NCI-H2196 treated with DMSO at 0.1 percent for 48 hours (cell line): ENCODE measurements around the gene CMAS.
"Not testable (repeated sequence)": the region's sequence is repeated elsewhere in the genome, so short reads cannot be mapped to it uniquely, and the experiment has no call there.

Experiments used
- DNase-seq: peaks from one replicate; lab custom pipeline; 2025; ENCODE audit not compliant: unreplicated experiment; lab: John Stamatoyannopoulos, UW

CMAS gene

DNA sequence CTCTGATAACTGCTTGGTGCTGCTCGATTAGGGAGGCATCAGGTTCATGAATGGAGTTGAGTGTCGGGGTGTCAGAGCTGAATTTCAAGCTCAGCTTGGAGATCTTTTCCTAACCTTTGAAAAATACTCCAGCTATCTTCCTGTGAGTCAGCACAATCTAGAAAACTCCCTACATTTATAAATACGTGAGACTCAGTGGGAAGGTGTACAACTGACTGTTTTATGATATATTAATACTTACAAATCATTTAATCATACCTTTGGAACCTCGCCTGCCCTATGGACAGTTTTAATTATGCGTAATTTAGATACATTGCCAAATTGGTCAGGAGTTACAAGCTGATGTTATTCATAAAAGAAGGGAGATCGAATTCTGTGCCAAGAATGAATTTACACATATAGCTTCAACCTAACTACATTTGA lies 961 bp downstream of the CMAS start:
- no peak for DNase-seq

DNA sequence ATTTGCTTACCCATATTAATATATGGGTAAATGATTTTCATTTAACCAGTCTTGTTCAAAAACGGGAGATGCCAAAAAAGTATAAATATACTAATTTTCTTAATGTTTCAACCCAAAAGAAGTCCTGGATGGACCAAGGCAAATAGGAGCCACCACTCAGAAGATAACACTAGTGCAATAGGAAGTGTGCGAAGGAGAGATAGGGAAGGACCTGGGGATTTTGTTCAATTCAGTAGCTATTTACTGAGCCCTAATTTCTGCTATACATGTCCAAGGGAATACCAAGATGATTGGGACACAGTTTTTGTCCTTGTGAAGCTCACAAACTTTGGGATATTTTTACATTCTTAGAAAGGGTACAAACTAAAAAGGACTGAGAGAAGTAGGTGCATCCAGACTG lies 1.5 kb downstream of the CMAS start:
- no peak for DNase-seq

DNA sequence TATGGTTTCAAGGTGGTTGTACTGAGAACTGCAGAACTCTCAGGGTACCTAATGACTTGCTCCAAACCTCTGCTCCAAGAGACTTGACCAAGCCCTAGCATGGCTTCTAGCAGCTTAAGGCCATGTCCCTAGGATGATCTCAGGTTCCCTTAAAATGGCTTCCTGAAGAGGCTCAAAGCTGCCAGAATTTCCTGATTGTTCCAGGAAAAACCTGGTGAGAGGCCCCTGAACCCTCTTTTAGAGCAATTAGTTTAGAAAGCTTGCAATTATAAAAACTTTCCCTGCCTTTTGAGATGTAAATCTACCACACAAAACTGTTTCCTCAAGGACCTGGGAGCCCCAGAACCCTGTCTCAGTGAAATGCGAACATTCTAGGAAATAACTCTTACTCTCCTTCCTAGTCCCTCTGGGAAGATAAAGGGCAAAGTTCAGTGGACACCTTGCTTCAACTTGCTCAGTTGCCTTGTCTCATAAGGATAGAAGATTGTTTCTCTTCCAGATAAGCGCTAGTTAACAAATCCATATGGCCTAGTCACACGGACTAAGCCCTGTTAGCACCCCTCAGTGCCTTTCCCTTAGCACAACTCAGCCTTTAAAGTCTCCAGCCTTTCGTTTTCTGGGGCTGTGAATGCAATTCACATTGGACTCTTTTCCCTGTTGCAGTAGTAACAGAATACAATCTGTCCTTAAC lies 2.5 kb downstream of the CMAS start:
- no peak for DNase-seq

DNA sequence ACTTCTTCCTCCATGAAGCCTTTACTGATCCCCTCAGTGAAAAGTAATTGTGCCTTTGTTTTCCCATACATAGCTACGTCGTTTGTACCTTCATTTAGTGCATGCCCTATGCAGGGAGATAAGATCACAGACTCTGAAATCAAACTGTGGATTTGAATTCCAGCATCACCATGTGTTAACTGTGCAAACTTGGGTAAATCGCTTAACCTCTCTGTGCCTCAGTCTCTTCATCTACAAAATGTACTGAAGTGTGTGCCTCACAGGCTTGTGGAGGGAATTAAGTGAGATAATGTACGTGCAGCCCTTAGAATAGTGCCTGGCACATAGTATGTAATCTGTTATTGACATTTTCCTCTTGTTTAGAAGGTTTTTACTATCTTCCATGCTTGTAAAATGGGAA lies 4.1 kb downstream of the CMAS start:
- DNase-seq = no peak

DNA sequence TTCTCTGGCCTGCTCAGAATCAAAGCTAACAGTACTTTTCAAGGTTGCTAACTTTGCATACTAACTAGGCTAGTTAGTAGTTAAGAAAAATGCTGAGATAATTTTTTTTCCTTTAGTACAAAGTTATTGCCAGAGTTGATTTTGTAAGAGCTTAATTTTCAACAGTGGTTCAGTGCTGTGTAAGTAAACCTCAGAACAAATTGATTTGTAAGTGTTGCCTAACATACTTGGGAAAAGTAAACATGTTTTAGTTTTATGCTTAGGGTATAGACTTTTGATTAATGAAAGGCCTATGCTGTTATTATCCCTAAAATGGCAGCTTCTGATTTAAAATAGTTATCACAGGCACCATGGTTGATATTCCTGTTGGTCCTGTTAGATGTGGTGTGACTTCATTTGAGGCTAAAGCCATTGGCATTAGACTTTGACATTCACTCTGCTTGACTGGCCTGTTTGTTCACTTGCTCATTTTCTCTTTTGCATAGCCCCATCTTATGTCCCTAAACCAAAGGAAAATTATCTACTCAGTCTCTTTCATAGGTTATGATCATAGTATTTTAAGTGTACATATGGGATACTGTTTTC lies 5.2 kb downstream of the CMAS start:
- no peak for DNase-seq

DNA sequence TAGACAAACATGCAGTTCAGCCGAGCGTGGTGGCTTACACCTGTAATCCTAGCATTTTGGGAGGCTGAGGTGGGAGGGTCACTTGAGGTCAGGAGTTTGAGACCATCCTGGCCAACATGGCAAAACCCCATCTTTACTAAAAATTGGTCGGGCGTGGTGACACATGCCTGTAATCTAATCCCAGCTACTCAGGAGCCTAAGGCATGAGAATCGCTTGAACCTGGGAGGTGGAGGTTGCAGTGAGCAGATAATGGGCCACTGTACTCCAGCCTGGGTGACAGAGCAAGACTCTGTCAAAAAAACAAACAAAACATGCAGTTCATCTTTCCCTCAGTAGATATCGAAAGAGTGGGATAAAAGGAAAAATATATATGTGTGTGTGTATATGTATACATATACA lies 7.0 kb downstream of the CMAS start:
- not testable (repeated sequence) for DNase-seq

DNA sequence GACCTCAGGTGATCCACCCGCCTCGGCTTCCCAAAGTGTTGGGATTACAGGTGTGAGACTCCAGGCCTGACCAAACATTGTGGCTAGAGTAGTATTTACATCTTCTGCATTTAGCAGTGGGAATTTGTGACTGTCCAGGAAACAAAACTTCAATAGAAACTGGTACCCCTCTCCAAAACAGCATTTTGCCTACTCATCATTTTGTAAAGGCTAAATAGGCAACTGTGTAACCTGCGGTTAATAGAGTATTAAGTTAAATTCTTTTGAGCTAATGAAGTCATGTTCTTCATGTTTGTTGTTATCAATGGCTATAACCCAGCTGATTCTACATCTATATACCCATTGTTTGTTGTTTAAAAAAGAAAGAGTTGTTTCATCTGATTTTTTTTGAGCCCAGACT lies 8.1 kb downstream of the CMAS start:
- no peak for DNase-seq

DNA sequence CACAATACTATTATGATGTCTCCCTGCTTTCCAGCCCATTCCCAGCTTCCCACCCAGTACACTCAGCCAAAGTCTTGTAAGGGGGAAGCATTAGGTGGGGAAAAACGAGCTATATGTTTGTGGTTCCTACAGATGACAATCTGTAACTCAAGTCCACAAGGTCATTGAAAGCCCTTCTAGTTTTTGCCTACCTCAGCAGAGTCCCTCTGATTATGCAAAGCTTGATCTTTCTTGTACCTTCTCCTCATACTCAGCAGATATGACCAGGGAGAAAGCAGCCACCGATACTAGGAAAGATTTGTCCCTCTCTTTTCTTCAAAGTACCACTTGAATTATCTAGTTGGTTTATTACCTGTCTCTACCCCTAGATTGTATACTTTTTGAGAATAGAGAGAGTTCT lies 10.6 kb downstream of the CMAS start:
- no peak for DNase-seq

DNA sequence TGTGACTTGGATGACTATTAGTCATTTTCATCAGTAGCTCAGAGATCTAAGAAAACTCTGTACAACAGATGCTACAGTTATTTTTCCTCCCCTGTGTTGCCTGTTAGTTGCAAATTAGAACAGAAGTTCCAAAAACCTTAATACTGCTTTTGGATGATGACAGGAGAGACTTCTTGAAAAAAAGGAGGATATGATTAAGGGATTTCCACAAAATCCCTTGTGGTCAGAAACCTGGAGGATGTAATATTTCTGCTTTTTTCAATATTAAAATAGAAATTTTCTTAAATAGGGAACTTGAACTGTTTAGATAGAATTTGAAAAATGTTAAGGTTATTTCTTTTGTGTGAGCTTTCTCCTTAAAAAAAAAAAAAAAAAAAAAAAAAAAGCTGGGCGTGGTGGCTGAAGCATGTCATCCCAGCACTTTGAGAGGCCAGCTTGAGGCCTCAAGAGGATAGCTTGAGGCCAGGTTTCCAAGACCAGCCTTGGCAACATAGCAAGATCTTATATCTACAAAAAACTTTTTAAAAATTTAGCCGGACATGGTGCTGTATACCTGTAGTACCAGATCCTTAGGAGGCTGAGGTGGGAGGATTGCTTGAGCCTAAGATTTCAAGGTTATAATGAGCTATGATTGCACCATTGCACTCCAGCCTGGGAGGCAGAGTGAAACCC lies 14.1 kb downstream of the CMAS start:
- DNase-seq = no peak

DNA sequence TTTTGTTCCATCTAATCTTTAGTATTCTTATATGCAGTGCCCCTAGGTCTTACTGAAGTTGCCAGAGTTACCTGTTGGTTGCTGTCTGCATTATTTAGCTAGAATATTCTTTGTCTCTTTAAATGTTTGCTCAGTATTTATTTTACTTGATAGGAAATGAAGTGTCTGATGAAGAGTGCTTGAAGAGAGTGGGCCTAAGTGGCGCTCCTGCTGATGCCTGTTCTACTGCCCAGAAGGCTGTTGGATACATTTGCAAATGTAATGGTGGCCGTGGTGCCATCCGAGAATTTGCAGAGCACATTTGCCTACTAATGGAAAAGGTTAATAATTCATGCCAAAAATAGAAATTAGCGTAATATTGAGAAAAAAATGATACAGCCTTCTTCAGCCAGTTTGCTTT lies 18.9 kb downstream of the CMAS start:
- no peak for DNase-seq

DNA sequence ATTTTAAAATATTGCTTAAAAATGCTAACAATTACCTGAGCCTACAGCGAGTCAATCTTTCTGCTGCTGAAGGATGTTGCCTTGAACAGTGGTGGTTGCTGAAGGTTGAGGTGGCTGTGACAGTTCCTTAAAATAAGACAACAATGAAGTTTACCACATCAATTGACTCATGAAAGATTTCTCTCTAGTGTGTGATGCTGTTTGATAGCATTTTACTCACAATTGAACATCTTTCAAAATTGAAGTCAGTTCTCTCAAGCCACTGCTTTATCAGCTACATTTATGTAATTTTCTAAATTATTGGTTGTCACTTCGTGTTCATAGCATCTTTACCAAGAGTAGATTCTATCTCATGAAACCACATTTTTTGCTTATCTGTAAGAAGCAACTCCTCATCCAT lies 20.3 kb downstream of the CMAS start:
- DNase-seq = no peak

DNA sequence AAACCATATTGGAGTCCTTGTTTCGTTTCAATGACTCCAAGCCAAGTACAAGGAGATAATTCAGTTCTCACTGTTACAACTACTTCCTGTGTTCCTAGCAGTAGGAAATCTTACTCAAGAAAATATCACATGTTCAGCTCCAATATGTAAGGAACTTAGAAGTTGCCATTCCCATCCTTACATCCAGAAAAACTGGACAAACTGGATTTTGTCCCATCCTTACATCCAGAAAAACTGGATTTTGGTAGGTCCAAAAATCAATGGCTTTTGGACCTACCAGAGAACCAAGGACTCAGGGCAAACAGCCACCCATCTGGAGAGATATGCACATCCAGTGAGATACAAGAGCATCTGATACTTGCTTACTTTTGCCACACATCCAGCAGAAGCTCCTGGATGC lies 23.8 kb downstream of the CMAS start:
- DNase-seq = no peak

DNA sequence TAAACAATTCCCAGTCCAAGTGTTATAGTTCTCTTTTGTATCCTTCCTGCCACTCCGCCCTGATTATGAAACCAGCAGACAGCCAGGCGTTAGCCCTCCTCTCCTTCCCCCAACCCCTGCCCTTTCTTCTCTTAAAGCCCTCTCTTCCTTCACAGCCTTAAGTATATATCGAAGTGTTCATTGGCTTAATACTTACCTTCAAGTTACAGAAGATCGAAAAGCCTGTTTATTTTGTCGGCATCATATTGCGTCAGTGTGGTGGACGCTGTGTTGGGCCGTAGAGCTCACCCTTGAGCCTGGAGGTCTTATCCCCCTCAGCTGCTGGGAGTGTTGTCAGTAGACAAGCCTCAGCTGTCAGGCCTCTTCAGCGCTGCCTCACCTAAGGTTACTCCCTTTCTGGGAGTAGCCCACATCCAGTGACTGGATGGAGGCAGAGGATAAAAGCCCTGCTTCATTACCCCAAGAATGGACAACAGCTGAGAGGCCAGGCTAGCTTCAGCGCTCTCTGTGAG lies 36.2 kb downstream of the CMAS start:
- DNase-seq = no peak

DNA sequence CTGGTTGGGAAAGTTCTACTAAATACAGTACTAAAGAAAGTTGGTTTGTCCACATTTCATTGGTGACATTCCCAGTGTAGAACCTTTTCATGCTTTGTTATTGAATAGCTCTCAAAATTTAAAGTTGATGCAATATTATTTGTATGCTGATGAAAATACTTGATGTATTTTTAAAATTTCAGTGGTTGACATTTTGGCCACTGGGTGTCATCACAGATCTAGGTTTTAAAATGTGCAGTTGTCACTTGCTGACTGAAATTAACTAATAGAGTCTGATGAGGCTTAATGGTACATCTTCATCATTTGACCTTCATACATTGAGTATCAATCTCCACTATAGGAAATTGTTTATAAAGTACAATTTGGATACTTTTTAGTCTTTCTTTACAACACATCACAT lies 37.1 kb downstream of the CMAS start:
- no peak for DNase-seq

DNA sequence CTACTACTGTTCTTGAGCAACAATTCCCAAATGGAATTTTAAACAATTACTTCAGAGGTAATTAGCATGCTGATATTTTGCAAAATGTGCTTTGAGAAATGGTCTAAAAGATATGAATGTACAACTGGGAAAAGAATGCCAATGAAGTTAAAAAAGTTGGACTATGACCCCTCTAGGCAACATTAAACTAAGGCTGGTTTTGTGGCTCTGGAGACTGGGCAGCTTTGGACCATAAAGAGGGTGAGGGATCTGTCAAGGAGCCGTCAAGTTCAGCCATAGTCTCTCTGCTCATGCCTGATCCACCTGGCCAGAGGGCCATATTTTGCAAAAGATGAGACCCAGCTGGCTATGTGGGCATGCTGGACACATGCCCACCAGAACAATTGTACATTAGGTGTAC lies 38.8 kb downstream of the CMAS start:
- no peak for DNase-seq

DNA sequence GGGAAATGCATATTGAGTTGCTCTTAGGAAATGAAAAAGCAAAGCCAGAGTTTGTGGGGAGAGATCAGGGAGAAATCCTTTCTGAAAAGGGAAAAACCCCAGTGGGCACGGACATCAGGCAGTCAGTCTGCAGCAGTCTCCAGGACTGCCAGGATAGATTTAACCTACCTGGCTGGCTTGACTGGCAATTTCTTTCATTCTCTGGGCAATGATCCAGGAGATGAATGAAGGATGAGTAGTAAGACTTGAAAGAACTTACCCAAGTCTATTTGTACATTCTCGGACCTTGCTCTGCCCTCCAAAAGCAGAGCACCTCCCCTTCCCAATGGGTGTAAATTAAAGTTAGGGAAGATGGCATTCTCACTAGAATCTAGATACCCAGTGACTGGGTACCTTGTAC lies 42.9 kb downstream of the CMAS start:
- DNase-seq = no peak

DNA sequence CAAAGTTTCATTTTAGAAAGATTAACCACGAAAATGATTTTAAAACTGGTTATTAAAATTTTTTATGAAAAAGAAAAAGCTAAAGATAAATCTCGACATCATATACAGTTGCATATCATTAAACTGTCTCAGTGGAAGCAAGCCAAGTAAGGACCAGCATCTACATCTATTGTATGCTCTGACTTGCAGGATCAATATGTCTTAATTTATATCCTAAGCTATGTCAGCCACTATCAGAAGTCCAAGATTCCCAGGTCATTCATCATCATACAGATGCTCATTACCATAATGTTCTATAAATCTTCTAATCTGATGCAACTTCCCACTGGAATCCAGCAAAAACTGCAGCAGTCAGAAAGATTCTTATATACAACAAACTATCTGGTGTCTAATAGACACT lies 43.5 kb downstream of the CMAS start:
- no peak for DNase-seq

DNA sequence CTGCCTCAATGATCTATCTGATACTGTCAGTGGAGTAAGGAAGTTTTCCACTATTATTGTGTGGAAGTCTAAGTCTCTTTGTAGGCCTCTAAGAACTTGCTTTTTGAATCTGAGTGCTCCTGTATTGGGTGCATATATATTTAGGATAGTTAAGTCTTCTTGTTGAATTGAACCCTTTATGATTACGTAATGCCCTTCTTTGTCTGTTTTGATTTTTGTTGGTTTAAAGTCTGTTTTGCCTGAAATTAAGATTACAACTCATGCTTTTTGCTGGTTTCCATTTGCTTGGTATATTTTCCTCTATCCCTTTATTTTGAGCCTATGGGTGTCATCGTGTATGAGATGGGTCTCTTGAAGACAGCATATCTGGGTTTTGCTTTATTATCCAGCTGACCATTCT lies 53.0 kb downstream of the CMAS start:
- DNase-seq = not testable (repeated sequence)

DNA sequence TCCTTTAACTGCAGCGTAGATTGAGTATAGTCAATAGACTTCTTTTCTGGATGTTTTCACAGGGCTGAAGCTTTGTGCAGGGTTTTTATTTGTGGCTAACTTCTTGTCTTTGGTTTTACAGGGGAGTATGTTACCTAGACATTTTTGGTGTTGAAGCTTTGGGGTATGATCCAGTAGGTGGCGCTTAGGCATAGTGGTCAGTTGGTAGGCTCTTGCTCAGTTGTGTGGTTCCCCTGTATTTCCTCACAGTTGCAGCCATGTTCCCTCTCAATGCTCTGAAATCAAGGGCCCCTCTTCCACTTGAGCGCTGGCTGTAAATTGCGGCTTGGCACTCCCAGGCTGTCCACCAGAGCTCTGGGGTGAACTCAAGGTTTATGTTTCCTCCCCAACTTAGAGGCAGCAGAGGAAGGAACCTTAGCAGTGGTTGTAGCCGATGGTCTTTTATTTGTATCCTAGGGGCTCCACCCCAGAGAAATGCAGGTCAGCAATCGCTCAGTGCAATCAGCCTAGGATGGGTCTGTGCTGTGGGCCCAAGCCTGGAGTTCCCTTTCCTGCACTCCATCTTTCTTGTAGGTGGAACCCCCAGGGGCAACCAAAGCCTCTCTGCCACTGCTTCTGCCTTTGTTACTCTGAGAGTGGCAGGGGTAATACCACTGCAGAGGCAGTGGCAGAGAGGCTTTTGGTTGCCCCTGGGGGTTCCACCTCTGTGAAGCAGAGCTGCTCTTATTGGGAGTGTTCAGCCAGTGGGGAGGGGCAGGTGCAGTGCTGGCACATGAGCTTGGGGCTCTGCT lies 55.1 kb downstream of the CMAS start:
- DNase-seq = no peak

DNA sequence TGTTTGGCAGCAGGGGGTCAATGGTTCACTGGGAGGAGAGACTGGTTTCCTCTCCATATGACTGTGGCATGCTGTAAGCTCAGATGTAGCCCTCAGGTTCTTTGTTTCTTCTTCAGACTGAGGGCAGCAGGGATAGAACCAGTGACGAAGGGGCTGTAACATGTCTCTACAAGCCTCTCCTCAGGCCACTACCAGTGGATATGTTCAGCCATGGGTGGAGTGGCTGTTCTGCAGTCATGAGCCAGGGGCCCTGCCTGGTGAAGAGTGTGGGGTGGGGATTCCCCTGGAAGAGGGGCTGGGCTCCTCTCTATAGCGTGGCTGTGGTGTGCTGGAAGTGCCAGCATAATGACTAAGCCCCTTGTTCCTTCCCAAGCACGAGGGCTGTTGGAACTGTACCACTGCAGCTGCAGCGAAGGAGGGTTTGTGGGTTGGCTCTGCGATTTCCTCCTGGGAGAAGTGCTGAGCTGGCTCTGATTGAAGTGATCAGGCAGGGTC lies 55.8 kb downstream of the CMAS start:
- no peak for DNase-seq

DNA sequence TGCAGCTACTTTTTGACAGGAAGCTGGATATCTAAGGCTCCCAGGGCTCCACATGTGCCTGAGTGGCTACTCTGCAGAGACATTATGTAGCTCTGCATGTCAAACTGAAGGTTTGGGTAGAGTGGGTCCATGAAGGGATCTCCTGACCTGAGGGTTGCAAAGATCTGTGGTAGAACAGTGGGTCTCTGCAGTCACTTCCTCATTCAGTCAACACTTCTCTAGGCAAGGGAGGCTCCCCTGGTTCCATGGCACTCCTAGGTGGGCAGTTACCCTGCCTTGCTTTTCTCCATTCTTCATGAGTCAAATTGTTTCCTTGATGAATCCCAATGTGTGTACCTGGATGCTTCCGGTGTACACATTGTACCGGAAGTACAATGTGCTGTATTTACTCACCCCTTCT lies 57.4 kb downstream of the CMAS start:
- no peak for DNase-seq
